Tibial nerve (tissue), 4 donors: Measurements from ENCODE around the gene CSE1L. TPM values are rescaled to one million over a fixed set of nuclear protein-coding genes. Genes with fewer than 3 reads are reported as not detected.
"Not testable (repeated sequence)": the region's sequence is repeated elsewhere in the genome, so short reads cannot be mapped to it uniquely, and the experiment has no call there.

Experiments used
- DNase-seq, 2 donors: peaks; one replicate each; pipeline ENCODE4 v3.0.0-alpha.2; 2019; ENCODE audit warnings: low spot score in 2 of 2
- H3K27ac ChIP-seq, 4 donors: fragments of 200-600 bp; sonication (generic) in 3 of 4; one replicate each; pipeline ENCODE4 v1.5.1; 2017 to 2019; ENCODE audit warnings: mild to moderate bottlenecking in 1 of 4
- H3K27me3 ChIP-seq, 2 donors: fragments of 200-600 bp; sonication (generic) in 1 of 2; one replicate each; pipeline versions ENCODE4 v1.5.1 to v1.6.0; 2017 to 2019
- H3K36me3 ChIP-seq, 3 donors: fragments of 200-600 bp; sonication (generic); one replicate each; pipeline ENCODE4 v1.5.1; 2018 to 2019
- H3K4me1 ChIP-seq, 4 donors: fragments of 200-600 bp; sonication (generic) in 3 of 4; one replicate each; pipeline ENCODE4 v1.5.1; 2017 to 2019
- H3K4me3 ChIP-seq, 4 donors: fragments of 200-600 bp; sonication (generic) in 3 of 4; one replicate each; pipeline ENCODE4 v1.5.1; 2017 to 2019; ENCODE audit warnings: mild to moderate bottlenecking in 1 of 4, moderate library complexity in 1 of 4
- H3K9me3 ChIP-seq, 4 donors: fragments of 200-600 bp; sonication (generic) in 3 of 4; one replicate each; pipeline ENCODE4 v1.5.1; 2017 to 2019
- EP300 ChIP-seq, 2 donors: sonication (generic); formaldehyde crosslinking; IDR thresholded peaks; one replicate each; pipeline ENCODE4 v1.6.1; 2017; ENCODE audit warnings: antibody characterized with exemption in 2 of 2, mild to moderate bottlenecking in 1 of 2
- POLR2A ChIP-seq, 2 donors: fragments of 450-650 bp; IDR thresholded peaks; one replicate each; pipeline ENCODE4 v1.6.1; 2017; ENCODE audit warnings: antibody characterized with exemption in 2 of 2, mild to moderate bottlenecking in 2 of 2, moderate library complexity in 2 of 2
- WGBS, 2 donors: methylation state at CpG; one replicate each; pipeline ENCODE4 v1.1.5; 2018; 5-methylcytosine and 5-hydroxymethylcytosine counted together
- total RNA-seq, 4 donors: library from RNA; depleted of rRNA; stranded (reverse); fragments of >200 nt; gene quantifications; one replicate each; pipeline ENCODE4 v1.1.0, GENCODE V29; 2016
- TF ChIP-seq, protein P1 (sequence below), 5 experiments: fragments of 200-600 bp in 3 of 5; fragments of 450-650 bp in 2 of 5; sonication (generic) in 3 of 5; IDR thresholded peaks; one replicate each; pipeline ENCODE4 v1.5.1; 2016 to 2019; ENCODE audit warnings: antibody characterized with exemption in 5 of 5, mild to moderate bottlenecking in 3 of 5, moderate library complexity in 2 of 5

Gene CSE1L
- total RNA-seq, 4 donors from 2014 or later: 23.9 to 42.0 (median 38.5) TPM

DNA sequence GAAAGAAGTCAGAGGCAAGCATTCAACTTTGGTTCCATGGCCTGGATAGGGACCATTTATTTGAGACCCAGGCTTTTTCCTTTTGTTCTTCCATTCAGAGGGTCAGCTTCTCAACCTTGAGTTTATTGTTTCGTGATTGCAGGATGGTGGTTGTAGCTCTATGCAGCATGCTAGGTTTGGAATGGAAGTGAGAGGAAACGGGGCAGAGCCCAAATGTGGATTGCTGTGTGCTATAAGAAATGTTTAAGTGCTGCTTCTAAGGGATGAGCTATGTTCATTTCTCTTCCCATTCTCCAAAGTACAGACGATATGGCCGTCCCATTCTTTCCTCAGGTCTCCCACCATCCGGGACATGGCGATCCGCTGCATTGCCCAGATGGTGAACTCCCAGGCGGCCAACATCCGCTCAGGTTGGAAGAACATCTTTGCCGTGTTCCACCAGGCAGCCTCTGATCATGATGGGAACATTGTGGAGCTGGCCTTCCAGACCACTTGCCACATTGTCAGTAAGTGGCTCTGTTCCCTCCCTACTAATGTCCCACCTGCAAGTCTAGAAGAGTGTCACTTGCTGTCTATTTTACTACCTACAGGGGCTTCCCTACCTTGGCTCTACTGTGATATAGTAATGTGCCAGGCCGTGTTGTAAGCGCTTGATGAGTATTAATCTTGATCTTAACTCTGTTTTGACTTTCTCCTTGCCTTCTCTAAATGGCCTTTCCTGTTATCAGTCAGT lies 36.0 kb upstream of the CSE1L start:
- Histone ChIP-seq H3K36me3 (peaks cover 0 to 97% (median 18%) of the 10 kb centered on the region in 3 donors), H3K27me3 (no peaks in the 10 kb centered on the region), H3K27ac (no peak overlapping the region), H3K9me3 (no peaks in the 10 kb centered on the region), H3K4me3 (no peak overlapping the region), H3K4me1 (no peaks in the 10 kb centered on the region)
- DNase-seq: no peak
- TF ChIP-seq, protein P1, sequence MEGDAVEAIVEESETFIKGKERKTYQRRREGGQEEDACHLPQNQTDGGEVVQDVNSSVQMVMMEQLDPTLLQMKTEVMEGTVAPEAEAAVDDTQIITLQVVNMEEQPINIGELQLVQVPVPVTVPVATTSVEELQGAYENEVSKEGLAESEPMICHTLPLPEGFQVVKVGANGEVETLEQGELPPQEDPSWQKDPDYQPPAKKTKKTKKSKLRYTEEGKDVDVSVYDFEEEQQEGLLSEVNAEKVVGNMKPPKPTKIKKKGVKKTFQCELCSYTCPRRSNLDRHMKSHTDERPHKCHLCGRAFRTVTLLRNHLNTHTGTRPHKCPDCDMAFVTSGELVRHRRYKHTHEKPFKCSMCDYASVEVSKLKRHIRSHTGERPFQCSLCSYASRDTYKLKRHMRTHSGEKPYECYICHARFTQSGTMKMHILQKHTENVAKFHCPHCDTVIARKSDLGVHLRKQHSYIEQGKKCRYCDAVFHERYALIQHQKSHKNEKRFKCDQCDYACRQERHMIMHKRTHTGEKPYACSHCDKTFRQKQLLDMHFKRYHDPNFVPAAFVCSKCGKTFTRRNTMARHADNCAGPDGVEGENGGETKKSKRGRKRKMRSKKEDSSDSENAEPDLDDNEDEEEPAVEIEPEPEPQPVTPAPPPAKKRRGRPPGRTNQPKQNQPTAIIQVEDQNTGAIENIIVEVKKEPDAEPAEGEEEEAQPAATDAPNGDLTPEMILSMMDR (IDR thresholded peaks at IDR 0.05): no peak
- no peak for TF ChIP-seq EP300 (IDR thresholded peaks at IDR 0.05)
- TF ChIP-seq POLR2A (IDR thresholded peaks at IDR 0.05): no peak
- WGBS, 2 donors: 93 to 94% methylated on average over 12 of the region's 12 CpGs

DNA sequence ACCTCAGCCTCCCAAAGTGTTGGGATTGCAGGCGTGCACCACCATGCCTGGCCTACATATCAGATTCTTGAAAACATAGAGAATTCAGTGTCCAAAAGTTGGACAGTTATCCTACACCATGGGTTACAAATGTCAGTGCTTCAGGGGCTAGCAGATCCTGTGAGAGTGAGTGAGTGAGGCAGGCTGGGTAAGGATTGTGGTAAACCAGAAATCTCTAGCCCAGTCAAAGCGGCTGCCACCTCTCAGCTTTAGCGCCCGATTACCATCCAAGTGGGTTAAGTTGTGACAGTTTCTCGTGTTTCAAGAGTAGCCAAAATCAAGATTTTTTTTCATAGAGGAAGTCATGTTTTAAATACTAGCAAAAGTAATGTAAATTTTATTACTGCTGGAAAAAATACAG lies 21.9 kb upstream of the CSE1L start:
- no peaks in the 10 kb centered on the region for H3K27me3 ChIP-seq
- no peak overlapping the region for H3K4me3 ChIP-seq
- TF ChIP-seq POLR2A (IDR thresholded peaks at IDR 0.05) (no peak), EP300 (IDR thresholded peaks at IDR 0.05) (no peak)
- TF ChIP-seq, protein P1 (IDR thresholded peaks at IDR 0.05): no peak
- 94% methylated on average over 5 of the region's 5 CpGs for WGBS, 2 donors
- no peaks in the 10 kb centered on the region for H3K4me1 ChIP-seq
- no peaks in the 10 kb centered on the region for H3K9me3 ChIP-seq
- H3K27ac ChIP-seq: no peak overlapping the region
- peaks cover 3 to 84% (median 9%) of the 10 kb centered on the region in 3 donors for H3K36me3 ChIP-seq
- DNase-seq: no peak

DNA sequence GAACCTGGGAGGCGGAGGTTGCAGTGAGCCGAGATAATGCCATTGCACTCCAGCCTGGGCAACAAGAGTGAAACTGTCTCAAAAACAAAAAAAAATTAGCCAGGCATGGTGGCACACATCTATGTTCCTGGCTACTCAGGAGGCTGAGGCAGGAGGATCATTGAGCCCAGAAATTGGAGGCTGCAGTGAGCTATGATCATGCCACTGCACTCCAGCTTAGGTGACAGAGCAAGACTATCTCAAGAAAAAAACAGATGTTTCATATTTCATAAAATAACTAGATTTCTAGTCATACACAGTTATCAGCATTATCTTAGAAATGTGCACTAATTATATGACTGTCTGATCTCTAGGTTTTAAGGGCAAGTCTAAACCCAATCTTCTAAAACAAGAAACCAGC lies 17.9 kb upstream of the CSE1L start:
- DNase-seq, H3K27ac ChIP-seq, H3K9me3 ChIP-seq, H3K4me1 ChIP-seq, H3K27me3 ChIP-seq, H3K4me3 ChIP-seq: not testable (repeated sequence)
- WGBS, 2 donors: 94 to 100% methylated on average over 2 of the region's 2 CpGs
- peaks cover 0 to 87% (median 12%) of the 10 kb centered on the region in 3 donors for H3K36me3 ChIP-seq

DNA sequence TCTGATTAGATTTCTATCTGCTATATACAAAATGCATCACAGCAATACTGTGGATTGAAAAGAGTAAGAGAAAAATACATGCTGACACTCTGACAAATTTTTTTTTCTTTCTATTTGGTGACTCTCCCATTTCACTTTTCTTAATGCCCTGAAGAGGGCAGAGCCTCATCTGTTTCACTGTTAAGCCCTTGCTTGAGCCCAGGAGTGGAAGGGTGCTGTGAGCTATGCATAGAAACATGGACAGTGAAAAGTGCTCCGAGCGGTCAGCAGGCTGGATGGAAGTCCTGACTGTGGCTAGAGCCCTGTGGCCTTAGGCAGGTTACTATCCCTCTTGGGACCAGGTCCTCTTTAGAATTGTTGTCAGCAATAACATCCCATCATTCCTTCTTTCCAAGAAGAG lies 17.4 kb upstream of the CSE1L start:
- H3K36me3 ChIP-seq: peaks cover 0 to 88% (median 12%) of the 10 kb centered on the region in 3 donors
- no peak for DNase-seq
- WGBS, 2 donors: 27 to 28% methylated on average over 2 of the region's 2 CpGs
- H3K4me3 ChIP-seq: no peak overlapping the region
- TF ChIP-seq POLR2A (IDR thresholded peaks at IDR 0.05): no peak
- no peak for TF ChIP-seq EP300 (IDR thresholded peaks at IDR 0.05)
- TF ChIP-seq, protein P1 (IDR thresholded peaks at IDR 0.05): no peak
- no peak overlapping the region for H3K27ac ChIP-seq
- H3K4me1 ChIP-seq: no peaks in the 10 kb centered on the region
- H3K27me3 ChIP-seq: no peaks in the 10 kb centered on the region
- H3K9me3 ChIP-seq: no peaks in the 10 kb centered on the region

DNA sequence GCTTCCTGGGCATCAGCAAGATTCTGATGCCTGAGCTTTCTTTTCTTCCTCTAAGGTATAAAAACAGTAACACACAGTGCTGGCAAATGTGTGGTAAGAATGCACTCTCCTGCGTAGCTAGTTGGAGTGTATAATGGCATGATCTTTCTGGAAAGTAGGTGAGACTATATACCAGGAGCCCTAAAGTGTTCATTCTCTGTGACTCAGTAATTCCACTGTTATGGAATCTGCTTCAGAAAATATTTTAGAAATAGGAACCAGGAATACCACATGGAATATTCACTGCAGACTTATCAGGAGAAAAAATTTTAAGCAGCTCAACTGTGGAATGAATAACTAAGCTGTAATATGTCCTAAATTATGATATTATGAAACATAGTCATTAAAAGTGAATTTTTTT lies 16.9 kb upstream of the CSE1L start:
- 79 to 100% methylated on average over 1 of the region's 1 CpG for WGBS, 2 donors
- Histone ChIP-seq H3K36me3 (peaks cover 0 to 88% (median 12%) of the 10 kb centered on the region in 3 donors), H3K27me3 (no peaks in the 10 kb centered on the region), H3K4me3 (no peak overlapping the region), H3K27ac (no peak overlapping the region), H3K4me1 (no peaks in the 10 kb centered on the region), H3K9me3 (no peaks in the 10 kb centered on the region)
- TF ChIP-seq, protein P1 (IDR thresholded peaks at IDR 0.05): no peak
- no peak for TF ChIP-seq EP300 (IDR thresholded peaks at IDR 0.05)
- no peak for TF ChIP-seq POLR2A (IDR thresholded peaks at IDR 0.05)
- DNase-seq: no peak
